SK-N-SH treated with all-trans-retinoic acid at 6 μM for 48 hours (cell line): ENCODE data around the gene SGF29.

Experiments used
- ARNTL ChIP-seq: fragments of 450-650 bp; formaldehyde crosslinking; IDR thresholded peaks from 2 replicates; pipeline ENCODE4 v1.5.0; 2020; ENCODE audit warnings: low read depth, mild to moderate bottlenecking, moderate library complexity, borderline replicate concordance
- CSDC2 ChIP-seq: fragments of 250-450 bp; sonication (Bioruptor Pico); IDR thresholded peaks from 2 replicates; pipeline ENCODE4 v1.5.0; 2020; ENCODE audit warnings: mild to moderate bottlenecking, moderate library complexity
- ESRRG ChIP-seq: fragments of 250-450 bp; sonication (Bioruptor Pico); IDR thresholded peaks from 2 replicates; pipeline ENCODE4 v1.6.1; 2021; ENCODE audit warnings: mild to moderate bottlenecking
- GLIS3 ChIP-seq: fragments of 250-450 bp; sonication (Bioruptor Pico); IDR thresholded peaks from 2 replicates; pipeline ENCODE4 v1.5.0; 2020; ENCODE audit warnings: mild to moderate bottlenecking, moderate library complexity
- SNAI2 ChIP-seq: fragments of 250-450 bp; sonication (Bioruptor Pico); IDR thresholded peaks from 2 replicates; pipeline ENCODE4 v1.5.0; 2020; ENCODE audit warnings: mild to moderate bottlenecking, moderate library complexity
- ZFP3 ChIP-seq: fragments of 250-450 bp; sonication (Bioruptor Pico); IDR thresholded peaks from 2 replicates; pipeline ENCODE4 v1.5.0; 2020; ENCODE audit warnings: mild to moderate bottlenecking, moderate library complexity
- TF ChIP-seq, protein P1 (sequence below): fragments of 250-450 bp; sonication (Bioruptor Pico); IDR thresholded peaks from 2 replicates; pipeline ENCODE4 v1.5.1; 2020; ENCODE audit warnings: low read depth, mild to moderate bottlenecking, moderate library complexity
- TF ChIP-seq, protein P2 (sequence below): fragments of 250-450 bp; sonication (Bioruptor Pico); IDR thresholded peaks from 2 replicates; pipeline ENCODE4 v1.8.0; 2020; ENCODE audit warnings: mild to moderate bottlenecking, moderate library complexity, borderline replicate concordance

DNA sequence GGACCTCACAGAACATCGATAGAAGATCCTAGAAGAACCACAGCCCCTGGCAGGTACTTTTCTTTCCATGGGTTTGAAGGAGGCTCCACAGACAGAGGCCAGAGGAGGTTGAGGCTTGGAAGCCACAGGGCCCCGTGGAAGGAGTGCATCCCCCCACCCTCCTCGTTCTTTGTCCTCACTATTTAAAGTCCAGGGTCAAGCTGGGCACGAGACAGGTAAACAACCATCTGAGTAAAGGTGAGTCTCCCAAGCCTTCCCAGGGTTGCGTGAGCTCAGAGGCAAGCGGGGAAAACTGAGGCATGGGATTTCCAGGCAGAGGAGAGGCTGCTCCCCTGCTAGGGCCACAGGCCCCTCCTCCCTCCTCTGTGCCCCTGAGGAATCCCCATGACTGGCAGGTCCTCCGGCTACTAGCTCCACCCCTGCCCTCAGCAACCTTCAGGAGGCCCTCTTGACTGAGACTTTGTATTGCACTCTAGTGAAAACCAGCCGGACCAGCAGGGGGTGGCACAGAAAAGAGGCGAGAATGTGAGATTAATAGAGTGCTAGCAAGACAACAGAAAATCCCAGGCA lies 44.1 kb downstream of the SGF29 start:
- TF ChIP-seq, protein P1, sequence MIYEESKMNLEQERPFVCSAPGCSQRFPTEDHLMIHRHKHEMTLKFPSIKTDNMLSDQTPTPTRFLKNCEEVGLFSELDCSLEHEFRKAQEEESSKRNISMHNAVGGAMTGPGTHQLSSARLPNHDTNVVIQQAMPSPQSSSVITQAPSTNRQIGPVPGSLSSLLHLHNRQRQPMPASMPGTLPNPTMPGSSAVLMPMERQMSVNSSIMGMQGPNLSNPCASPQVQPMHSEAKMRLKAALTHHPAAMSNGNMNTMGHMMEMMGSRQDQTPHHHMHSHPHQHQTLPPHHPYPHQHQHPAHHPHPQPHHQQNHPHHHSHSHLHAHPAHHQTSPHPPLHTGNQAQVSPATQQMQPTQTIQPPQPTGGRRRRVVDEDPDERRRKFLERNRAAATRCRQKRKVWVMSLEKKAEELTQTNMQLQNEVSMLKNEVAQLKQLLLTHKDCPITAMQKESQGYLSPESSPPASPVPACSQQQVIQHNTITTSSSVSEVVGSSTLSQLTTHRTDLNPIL (CRISPR knock-in tag) = no peak
- TF ChIP-seq CSDC2 (no peak), SNAI2 (CRISPR knock-in tag) (no peak), ESRRG (no peak), GLIS3 (CRISPR knock-in tag) (no peak), ARNTL (CRISPR knock-in tag) (no peak), ZFP3 (CRISPR knock-in tag) (no peak)
- TF ChIP-seq, protein P2, sequence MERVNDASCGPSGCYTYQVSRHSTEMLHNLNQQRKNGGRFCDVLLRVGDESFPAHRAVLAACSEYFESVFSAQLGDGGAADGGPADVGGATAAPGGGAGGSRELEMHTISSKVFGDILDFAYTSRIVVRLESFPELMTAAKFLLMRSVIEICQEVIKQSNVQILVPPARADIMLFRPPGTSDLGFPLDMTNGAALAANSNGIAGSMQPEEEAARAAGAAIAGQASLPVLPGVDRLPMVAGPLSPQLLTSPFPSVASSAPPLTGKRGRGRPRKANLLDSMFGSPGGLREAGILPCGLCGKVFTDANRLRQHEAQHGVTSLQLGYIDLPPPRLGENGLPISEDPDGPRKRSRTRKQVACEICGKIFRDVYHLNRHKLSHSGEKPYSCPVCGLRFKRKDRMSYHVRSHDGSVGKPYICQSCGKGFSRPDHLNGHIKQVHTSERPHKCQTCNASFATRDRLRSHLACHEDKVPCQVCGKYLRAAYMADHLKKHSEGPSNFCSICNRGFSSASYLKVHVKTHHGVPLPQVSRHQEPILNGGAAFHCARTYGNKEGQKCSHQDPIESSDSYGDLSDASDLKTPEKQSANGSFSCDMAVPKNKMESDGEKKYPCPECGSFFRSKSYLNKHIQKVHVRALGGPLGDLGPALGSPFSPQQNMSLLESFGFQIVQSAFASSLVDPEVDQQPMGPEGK (CRISPR knock-in tag) = no peak
